ENCODE measurements around the gene ZCCHC7. TPM values are rescaled to one million over a fixed set of nuclear protein-coding genes. Genes with fewer than 3 reads are reported as not detected.

ZCCHC7 gene
- total and polyA plus RNA-seq, 2 of the 8 experiments (the other 6 are each of a cell fraction or from before 2014, with no cell fraction given) = 12.2 to 27.5 TPM

DNA sequence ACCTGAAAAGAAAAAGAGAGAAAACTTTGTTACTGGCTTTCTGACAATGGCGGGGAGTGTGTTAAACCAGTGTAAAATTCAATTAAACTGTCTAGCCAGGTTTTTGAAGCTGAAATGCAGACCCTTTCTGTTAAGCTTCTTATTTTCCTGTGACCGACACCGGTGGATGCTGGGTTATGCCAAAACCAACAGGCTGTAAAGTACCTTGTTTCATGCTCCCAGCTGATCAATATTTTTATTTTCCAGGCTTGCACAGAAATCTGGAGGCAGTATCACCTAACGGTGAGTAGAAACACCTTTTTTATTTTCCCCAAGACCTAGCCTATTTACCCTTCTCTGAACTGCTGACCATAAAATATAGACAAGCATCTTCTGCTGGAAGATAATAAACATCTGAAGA, 207.2 kb downstream of the ZCCHC7 start:
- Histone ChIP-seq H2AFZ (ENCODE audit: low read length) (no peak overlapping the region), H3K79me1 (ENCODE audit: low read depth, low read length) (no peaks in the 10 kb centered on the region), H3K14ac (ENCODE audit: insufficient read length) (no peak overlapping the region), H3K4me2 (ENCODE audit: insufficient read depth in 1 of 2, low read depth in 2 of 2, low read length in 2 of 2) (no peak overlapping the region), H3K27me3 (replicated peaks in 1 of 4; ENCODE audit: control insufficient read depth in 3 of 4, extremely low read depth in 1 of 4, insufficient read depth in 3 of 4, low read length in 3 of 4) (no peaks in the 10 kb centered on the region), H2BK20ac (ENCODE audit: low read length) (no peak overlapping the region), H3K56ac (replicated peaks; ENCODE audit: insufficient read length, low read depth, low read length) (no peak overlapping the region), H3K23ac (ENCODE audit: insufficient read length) (no peak overlapping the region), H3K4ac (replicated peaks; ENCODE audit: insufficient read length, low read depth, low read length) (no peak overlapping the region), H4K20me1 (replicated peaks in 1 of 2; ENCODE audit: control insufficient read depth in 1 of 2, insufficient read depth in 2 of 2, low read length in 2 of 2) (peaks cover 0 to 3% of the 10 kb centered on the region in 2 experiments), H4K5ac (ENCODE audit: insufficient read length, low read depth, low read length) (no peak overlapping the region), H3K79me2 (ENCODE audit: control insufficient read depth in 1 of 2, insufficient read depth in 2 of 2, low read length in 2 of 2) (no peaks in the 10 kb centered on the region), H3K18ac (ENCODE audit: extremely low read depth, low read length) (no peak overlapping the region), H3K9me3 (ENCODE audit: insufficient read depth in 2 of 2, low read depth in 1 of 2, low read length in 1 of 2) (no peaks in the 10 kb centered on the region), H3K9ac (replicated peaks in 1 of 4; ENCODE audit: extremely low read depth in 1 of 4, low read depth in 3 of 4, low read length in 3 of 4) (no peak overlapping the region), H4K91ac (replicated peaks; ENCODE audit: insufficient read length, low read length) (no peak overlapping the region), H3K23me2 (ENCODE audit: low read depth, low read length) (no peaks in the 10 kb centered on the region), H3K4me1 (replicated peaks in 1 of 4; ENCODE audit: control insufficient read depth in 3 of 4, insufficient read depth in 4 of 4, low read length in 3 of 4) (0 out of 7 replicates have a peak, but pooled peaks cover 0 to 2% (median 0%) of the 10 kb centered on the region in 4 experiments), H2BK15ac (ENCODE audit: low read length) (no peak overlapping the region), H4K8ac (ENCODE audit: extremely low read depth, insufficient read depth, low read length) (no peak overlapping the region), H2AK5ac (ENCODE audit: low read depth, low read length) (no peak overlapping the region), H2BK5ac (ENCODE audit: low read depth, low read length) (no peak overlapping the region), H2BK120ac (replicated peaks; ENCODE audit: low read depth, low read length) (no peak overlapping the region), H3K4me3 (ENCODE audit: extremely low read depth in 1 of 4, insufficient read depth in 2 of 4, low read depth in 3 of 4, low read length in 4 of 4) (no peak overlapping the region), H2BK12ac (ENCODE audit: low read depth, low read length) (no peak overlapping the region), H3K36me3 (ENCODE audit: control insufficient read depth in 2 of 4, insufficient read depth in 4 of 4, low read length in 3 of 4) (no peaks in the 10 kb centered on the region), H3K27ac (ENCODE audit: low read depth, low read length) (no peak overlapping the region)
- FAIRE-seq (no peak), DNase-seq (ENCODE audit: low read depth in 1 of 2, low spot score in 2 of 2) (no peak)
- POLR2A ChIA-PET (ENCODE audit: partially characterized antibody) = no interaction called here
- CTCF ChIA-PET (ENCODE audit: partially characterized antibody) = no interaction called here
- WGBS, 2 experiments (ENCODE audit: extremely low coverage in 1 of 2, insufficient coverage in 1 of 2, insufficient read length in 1 of 2, insufficient replicate concordance in 2 of 2, low coverage in 1 of 2, low lambda C conversion rate in 2 of 2, missing lambda C conversion rate in 1 of 2) = 93% methylated on average over 4 of the region's 4 CpGs; no CpG with 5 or more reads in 1 of the 2 experiments
- TF ChIP-seq SAP30 (IDR thresholded peaks at IDR 0.05; ENCODE audit: insufficient read depth, insufficient replicate concordance, low read length) = no peak
